IPS-11a (cell line): ENCODE results near the gene RIN3.
"Not testable (repeated sequence)": the region's sequence is repeated elsewhere in the genome, so short reads cannot be mapped to it uniquely, and the experiment has no call there.

Experiments
- H3K4me3 ChIP-seq: one replicate; pipeline ENCODE4 v1.5.1; 2013; ENCODE audit warnings: low read depth, low read length, control low read depth

RIN3 gene

GRCh38 chr14:92659765-92660561 lies 146.4 kb downstream of the RIN3 start:
- no peak overlapping the region for H3K4me3 ChIP-seq

- no peak overlapping the region for H3K4me3 ChIP-seq
Observed at GRCh38 chr14:92660571-92660970, 147.0 kb downstream of the RIN3 start.

DNA sequence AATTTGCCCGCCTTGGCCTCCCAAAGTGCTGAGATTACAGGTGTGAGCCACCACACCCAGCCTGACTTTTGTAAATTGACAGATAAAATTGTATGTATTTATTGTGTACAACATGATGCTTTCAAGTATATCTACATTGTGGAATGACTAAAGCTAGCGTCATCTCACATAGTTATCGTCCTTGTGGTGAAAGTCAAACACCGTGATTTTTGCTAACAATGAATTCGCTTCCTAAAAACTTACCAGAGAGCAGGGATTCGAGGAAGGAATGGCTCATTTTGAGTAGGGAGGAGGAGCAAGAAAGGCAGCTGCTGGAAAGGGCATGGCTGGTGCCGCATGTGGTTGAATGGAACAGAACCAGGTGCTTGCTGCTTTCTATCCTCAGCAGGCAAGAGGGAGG lies 149.5 kb downstream of the RIN3 start:
- H3K4me3 ChIP-seq = no peak overlapping the region

DNA sequence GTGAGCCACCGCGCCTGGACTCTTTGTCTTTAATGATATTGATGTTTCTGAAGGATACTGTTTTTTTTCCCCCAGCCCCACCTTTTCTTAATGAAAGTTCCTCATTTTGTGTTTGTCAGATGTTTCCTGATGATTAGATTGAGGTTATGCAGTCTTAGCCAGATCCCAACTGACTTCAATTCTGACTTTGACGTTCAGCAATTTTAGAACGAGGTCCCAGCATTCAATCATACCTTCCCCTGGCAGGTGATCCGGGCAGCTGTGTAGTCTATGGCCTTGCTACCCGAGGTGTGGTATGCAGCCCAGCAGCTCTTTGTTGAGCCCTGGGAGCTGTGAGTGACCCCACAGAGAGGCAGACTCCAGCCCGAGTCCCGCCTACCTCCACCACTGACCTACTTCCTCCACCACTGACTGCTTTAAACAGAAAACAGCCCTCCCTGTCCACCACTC lies 152.1 kb downstream of the RIN3 start:
- H3K4me3 ChIP-seq = no peak overlapping the region

- no peak overlapping the region for H3K4me3 ChIP-seq
Observed at GRCh38 chr14:92666251-92666650, 152.7 kb downstream of the RIN3 start.

GRCh38 chr14:92668276-92668973 lies 154.8 kb downstream of the RIN3 start:
- no peak overlapping the region for H3K4me3 ChIP-seq

DNA sequence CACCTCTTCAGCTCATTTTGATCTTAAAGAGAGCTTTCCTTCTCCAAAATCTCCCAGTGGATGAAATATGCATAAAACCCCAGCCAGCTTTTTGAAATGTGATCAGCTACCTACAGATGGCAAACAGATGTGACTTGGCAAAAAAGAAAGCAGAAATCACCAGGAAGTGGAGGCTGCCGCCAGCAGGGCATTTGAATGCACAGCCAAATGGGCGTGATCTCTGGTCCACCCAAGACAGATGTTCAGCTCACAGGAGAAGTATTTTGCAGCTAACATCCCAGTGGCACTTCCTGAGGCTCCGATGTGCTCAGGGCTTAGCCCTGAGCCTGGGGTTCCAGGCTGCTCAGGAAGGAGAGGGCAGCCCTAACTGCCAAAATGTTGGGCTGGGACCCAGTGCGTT lies 156.6 kb downstream of the RIN3 start:
- H3K4me3 ChIP-seq = no peak overlapping the region

DNA sequence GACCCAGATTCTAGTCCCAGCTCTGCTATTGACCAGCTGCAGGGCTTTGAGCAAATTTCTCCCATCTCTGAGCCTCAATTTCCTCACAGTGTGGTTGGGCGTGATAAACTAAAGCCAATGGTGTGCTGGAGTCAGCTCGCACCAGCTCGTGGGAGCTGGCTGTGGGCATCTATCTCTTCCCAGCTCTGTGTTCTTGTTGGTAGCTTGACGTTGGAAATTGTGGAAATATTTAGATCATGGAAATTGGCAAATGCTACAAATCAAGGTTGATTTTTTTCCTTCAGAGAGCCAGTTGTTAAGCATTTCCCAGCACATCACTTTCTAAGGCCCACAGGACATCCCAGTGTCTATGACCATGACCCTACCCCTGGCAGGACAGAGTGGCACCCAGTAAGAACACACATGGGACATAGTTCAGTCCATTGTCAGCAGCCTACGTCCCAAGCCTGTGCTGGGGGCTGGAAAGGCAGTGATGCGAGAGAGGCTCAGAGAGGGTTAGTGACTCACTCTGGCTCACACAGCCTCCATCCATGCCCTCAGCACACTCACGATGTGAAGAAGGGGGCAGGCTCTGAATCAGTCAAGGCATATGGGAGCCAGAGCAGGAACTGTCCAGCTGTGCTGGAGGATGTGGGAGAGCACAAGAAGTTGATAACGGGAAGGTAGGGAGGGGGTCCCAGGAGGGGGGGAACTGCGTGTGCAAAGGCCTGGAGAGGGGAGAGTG lies 157.2 kb downstream of the RIN3 start:
- no peak overlapping the region for H3K4me3 ChIP-seq

- H3K4me3 ChIP-seq = no peak overlapping the region
Observed at GRCh38 chr14:92673601-92674150, 160.1 kb downstream of the RIN3 start.

DNA sequence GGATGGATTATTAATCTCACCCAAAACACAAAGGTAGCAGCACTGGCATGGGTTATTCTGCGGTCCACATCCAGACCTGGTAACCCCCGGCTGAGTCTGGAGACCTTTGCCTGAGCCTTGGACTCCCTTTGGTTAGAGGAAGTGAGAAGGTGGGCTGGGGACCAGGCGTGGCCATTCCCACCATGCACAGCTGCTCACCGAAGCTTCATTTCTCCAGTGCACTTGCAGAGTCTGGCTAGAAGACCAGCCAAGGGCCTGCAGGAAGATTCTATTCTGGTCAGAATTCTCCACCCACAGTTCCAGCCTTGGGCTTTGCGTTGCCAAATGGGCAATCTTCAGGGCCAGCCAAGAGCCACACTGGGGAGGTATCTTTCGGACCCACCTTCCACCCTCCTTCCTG lies 161.8 kb downstream of the RIN3 start:
- no peak overlapping the region for H3K4me3 ChIP-seq

- no peak overlapping the region for H3K4me3 ChIP-seq
Observed at GRCh38 chr14:92675976-92676375, 162.4 kb downstream of the RIN3 start.

DNA sequence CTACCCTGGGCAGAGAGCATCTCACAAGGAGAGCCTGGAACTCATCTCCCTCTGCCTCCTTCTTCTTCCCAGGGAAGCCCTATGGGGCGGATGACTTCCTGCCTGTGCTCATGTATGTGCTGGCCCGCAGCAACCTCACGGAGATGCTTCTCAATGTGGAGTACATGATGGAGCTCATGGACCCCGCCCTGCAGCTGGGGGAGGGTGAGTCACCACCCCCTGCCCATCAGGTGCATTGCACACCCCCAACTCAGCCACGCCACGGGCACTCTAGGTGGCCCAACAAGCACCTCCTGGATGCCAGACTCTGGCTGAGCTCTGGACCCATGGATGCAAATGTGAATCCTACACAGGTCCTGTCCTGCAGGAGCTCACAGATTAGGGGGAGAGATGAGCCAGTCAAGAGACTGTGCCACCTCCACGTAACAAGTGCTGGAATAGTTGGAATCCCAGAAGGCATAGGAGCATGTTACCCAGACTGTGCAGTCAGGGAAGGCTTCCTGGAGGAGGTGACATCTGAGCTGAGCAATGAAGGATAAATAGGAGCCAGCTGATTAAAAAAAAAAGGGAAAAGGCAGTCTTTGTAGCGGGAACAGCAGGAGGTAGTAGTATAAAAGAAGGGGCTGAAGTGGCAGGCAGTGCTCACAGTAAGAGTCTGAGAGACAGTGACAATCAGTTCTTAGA lies 163.0 kb downstream of the RIN3 start:
- H3K4me3 ChIP-seq = no peak overlapping the region

DNA sequence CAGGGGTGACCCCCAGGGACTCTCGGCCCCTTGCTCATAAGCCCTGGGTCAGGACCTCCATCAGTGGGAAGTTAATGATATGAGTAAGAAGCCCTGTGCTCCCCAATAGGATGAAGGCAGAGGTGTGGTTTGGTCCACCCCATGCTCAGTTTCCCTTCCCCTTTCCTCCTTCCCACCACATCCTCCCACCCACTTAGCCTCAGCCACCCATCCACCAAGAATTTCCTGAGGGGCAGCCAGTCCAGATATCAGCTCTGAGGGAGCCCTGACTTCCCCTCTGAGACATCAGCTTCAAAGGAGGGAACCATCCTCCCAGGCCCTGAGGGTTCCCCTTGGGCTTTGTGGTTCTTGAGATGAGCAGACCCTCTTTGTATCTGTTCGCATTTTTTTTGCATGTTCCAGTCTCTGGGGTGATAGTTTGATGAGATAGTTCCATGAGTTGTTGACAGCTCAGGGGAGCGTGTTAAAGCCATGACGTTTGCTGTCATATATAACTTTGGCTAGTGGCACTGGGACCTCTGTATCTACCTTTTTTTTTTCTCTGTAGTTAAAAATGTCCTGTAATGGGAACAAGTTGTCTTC lies 163.6 kb downstream of the RIN3 start:
- H3K4me3 ChIP-seq = no peak overlapping the region

DNA sequence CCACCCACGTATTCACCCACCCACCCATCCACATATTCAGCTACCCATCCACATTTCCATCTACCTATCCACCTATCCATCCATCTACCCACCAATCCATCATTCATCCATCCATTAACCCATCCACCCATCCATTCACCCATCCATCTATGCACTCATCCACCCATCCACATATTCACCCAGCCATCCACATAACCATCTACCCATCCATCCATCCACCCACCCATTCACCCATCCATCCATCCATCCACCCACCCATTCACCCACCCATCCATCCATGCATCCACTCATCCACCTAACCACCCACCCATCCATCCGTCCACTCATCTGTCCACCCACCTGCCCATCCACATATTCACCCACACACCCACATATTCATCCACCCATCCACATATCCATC lies 164.4 kb downstream of the RIN3 start:
- no peak overlapping the region for H3K4me3 ChIP-seq

DNA sequence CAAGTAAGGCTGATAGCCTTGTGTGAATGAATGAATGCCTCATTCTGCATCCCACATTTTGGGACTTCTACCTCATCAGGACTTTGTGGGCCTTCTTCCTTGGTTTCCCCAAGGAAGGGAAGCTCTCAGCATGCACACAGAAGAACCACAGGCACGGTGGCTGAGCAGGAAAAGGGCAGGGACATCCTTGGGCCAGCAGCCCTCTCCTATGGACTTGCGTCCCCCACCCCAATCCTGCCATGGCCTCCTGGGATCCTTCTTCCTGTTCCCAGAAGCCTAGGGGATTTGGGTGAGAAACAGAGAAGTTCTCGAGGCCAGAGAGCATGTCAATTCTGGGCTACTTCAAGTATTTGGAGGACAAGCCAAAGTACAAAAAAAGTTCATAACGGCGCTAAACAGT lies 165.2 kb downstream of the RIN3 start:
- no peak overlapping the region for H3K4me3 ChIP-seq

DNA sequence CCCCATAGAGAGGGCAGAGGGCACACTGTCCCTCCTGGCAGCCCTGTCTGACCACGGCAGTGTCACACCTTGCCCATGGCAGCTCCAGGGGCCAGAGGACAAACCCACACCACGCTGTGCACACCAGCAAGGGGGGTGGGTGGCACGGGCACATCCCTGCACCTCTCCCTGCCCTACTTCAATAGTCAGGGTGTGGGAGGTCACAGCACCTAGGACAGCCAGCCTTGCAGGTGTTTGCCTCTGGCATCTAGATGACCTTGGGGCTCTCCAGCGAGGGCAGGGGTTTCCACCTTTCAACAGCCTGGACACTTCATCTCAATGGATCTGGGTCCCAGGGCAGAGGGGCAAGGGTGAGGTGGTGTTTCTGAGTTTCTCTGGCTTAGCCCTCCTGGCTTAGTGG lies 165.7 kb downstream of the RIN3 start:
- H3K4me3 ChIP-seq = no peak overlapping the region

DNA sequence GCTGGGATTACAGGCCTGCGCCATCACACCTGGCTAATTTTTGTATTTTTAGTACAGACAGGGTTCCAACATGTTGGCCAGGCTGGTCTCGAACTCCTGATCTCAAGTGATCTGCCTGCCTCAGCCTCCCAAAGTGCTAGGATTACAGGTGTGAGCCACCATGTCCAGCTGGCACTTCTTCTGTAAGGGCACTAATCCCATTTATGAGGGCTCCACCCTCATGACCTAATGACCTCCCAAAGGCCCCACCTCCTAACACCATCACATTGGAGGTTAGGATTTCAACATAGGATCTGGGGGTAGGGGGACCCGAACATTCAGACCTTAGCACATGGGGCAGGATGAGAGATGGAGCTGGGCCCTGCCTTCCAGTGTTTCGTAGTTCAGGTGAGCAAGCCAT lies 166.7 kb downstream of the RIN3 start:
- not testable (repeated sequence) for H3K4me3 ChIP-seq

- no peak overlapping the region for H3K4me3 ChIP-seq
Observed at GRCh38 chr14:92680781-92681650, 167.4 kb downstream of the RIN3 start.

GRCh38 chr14:92683041-92683440 lies 169.5 kb downstream of the RIN3 start:
- no peak overlapping the region for H3K4me3 ChIP-seq
